NCI-H2171 treated with DMSO at 0.1 percent for 48 hours (cell line): ENCODE measurements around the gene PDZRN4.

Experiments used
- DNase-seq: peaks from one replicate; lab custom pipeline; 2025; lab: John Stamatoyannopoulos, UW

PDZRN4 gene

GRCh38 chr12:41459111-41459905, 271.2 kb downstream of the PDZRN4 start:
- no peak for DNase-seq

DNA sequence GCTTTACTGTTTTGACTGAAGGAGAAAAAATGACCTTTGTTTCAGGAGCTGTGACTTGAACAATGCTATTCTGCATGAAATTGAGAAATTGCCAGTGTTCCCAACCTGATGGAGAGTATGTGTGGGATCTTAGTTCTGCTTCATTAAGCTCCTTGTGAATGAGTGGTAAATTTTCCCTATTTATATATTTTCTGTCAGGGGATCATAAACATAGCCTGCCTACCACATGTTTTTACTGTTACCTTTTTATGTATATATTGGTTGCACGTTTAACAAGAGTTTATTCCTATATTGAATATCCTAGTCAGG, 271.7 kb downstream of the PDZRN4 start:
- DNase-seq, result no peak

- no peak for DNase-seq
Measured at GRCh38 chr12:41460906-41461305, 272.8 kb downstream of the PDZRN4 start.

DNA sequence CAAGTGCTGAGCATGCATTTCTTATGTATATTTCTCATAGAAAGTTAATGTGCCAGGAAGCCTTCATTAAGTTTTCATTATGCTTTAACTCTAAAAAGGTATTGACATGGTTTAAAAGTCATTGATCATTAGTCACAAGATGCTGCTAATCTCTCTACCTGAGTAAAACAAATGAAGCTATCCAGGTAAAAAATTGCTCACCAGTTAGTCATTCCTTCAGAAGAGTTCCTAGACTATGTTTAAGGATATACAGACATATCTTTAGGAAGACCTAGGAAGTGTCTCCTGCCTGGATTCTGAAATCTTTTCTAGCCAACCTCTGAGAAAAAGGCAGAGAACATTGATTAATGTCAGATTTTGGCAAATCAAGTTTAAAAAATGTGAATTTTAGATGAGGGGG, 274.2 kb downstream of the PDZRN4 start:
- no peak for DNase-seq

- no peak for DNase-seq
Measured at GRCh38 chr12:41465526-41465925, 277.4 kb downstream of the PDZRN4 start.

GRCh38 chr12:41466300-41466699, 278.2 kb downstream of the PDZRN4 start:
- no peak for DNase-seq

DNA sequence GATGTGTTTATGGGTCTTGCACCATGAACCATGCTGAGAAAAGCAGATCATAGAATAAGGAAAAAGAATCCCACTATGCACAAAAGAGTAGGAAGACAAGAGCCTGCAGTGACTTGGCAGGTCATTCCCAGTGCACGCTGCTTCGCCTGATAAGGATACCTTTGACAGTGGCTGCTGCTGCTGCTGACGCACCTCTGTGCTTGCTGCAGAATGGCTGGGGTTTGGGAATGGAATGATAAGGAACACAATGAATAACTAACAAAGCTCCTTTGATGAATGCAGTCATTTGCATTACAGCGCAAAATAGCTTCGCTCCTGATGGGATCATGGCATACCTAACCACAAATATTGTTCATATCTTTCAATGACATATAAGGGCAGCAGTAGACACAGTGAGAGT, 278.7 kb downstream of the PDZRN4 start:
- DNase-seq, result no peak

DNA sequence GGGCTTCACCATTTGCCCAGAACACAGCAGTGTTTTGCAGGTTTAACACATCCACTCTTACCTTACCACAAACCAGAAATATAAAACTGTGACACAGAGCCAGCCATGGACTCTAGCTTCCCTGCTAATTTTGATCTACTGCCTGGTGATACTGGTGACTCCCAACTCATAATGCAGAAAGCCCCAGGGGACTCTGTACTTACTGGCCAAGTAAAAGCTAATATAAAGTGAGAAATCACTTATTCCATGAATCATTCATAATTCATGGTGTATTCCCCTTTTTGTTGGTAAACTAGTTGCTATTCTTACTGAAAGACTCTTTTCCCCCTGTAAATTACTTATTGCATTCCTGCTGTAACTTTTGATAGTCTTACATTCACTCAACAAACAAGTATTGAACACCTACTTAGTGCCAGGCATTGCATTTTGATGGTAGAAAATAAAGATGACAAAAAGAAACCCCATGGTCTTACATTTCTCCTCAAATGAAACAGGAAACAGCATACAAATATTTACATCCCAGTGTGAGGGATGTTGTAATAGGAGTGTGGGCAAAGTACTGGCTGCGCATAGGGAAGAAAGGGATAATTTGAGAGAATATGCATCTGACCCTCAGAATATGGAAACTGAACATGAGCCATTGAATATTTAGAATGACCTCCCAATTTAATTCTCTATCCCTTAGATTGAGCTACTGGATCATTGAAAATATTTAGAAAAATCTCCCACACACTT, 279.6 kb downstream of the PDZRN4 start:
- DNase-seq, result no peak

DNA sequence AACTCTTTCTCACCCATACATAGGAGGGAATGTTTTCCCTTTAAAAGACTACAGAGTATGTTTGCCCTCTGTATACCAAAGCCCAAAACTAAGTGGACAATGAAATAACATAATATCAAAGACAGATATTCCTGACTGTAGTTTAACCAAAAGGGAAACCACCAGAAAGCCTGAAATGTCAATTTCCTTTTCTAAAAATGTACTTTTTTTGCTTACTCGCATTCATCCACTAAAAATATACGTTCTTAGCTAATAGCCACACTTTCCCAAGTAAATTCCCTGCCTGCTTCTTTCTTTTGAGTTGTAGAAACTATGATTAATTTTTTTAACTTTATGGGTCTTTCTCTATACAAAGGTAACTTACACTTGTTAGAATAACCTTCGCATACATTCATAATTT, 280.2 kb downstream of the PDZRN4 start:
- DNase-seq, result no peak

GRCh38 chr12:41468756-41469155, 280.6 kb downstream of the PDZRN4 start:
- DNase-seq, result no peak

GRCh38 chr12:41473441-41473840, 285.3 kb downstream of the PDZRN4 start:
- no peak for DNase-seq

DNA sequence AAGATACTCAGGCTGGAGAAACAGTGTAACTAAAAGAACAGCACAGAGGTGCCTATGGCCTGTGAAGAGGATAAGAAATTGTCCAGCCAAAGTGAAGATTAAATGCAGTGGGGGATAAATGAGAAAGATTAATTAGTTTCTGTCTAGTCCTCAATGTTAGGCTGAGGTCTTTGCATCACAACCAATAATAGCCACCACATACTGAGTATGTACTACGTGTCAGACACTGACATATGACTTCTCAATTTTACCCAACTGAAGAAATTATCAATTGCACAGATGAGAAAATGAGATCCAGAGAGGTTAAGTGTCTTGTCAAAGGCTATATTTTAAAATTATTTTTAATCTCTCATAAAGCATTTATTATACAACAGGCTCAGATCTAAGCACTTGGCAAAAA, 285.9 kb downstream of the PDZRN4 start:
- no peak for DNase-seq

DNA sequence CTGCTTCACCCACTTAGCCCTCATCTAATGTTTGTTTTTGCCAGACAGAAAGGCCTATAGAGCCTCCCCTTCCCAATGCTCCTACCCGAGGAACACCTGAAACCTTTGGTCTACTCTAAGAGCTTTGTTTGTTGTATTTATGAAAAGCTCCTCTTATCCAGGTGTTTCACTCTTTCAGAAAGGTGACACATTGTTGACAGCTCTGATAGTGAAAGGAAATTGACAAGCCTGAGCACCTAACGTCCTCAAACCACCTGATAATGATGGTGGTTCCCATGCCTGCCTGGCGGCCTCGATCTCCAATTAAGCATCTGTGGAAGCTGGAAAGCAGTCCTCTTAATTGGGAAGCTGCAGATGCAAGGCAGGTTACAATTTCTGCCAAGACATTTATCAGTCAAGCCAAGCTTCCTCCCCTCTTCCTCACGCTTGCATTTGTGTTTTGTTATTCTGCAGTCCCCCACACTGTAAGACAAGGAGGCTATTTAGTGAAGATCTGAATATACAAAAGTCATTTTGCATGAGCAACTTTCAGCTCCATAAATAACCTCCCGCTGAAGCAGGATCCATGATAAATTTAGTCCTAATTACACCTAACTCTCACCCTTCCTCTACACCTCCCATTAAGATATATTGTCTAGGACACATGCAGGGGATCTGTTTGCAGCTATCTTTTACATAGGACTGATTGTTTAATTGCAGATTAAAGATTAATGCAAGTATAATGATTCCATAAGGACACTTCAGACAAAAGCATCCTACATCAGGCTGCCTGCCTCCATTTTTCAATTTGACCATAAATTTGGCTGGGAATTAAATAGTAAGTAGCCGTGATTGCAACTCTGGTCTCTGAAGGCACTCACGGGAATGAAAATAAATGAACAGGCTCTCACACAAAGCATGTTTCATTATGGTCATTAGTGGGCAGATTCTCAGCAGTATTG, 288.6 kb downstream of the PDZRN4 start:
- DNase-seq, result peak; percentile 25

- no peak for DNase-seq
Measured at GRCh38 chr12:41479426-41479825, 291.3 kb downstream of the PDZRN4 start.

DNA sequence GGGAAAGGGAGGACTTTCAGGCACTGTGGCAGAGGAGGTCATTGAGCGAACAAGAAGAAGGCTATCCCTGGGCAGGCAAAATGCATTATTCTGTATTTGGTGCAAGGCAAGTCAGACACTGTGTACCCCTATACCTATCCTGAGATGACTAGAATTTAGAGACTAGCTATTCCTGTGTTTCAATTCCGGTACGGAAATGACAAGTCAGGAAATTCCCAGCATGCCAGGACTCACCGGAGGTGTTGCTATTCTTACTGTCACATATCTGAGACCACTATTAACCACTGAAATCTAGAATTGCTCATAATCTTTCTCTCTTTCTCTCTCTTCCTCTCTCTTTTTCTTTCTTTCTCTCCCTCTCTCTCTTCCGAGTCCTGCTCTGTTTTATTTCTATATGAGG, 297.1 kb downstream of the PDZRN4 start:
- no peak for DNase-seq

- no peak for DNase-seq
Measured at GRCh38 chr12:41486718-41487117, 298.6 kb downstream of the PDZRN4 start.

- DNase-seq, result no peak
Measured at GRCh38 chr12:41496009-41496408, 307.9 kb downstream of the PDZRN4 start.

GRCh38 chr12:41497409-41497808, 309.3 kb downstream of the PDZRN4 start:
- DNase-seq, result no peak

GRCh38 chr12:41504976-41505375, 316.9 kb downstream of the PDZRN4 start:
- DNase-seq, result no peak

DNA sequence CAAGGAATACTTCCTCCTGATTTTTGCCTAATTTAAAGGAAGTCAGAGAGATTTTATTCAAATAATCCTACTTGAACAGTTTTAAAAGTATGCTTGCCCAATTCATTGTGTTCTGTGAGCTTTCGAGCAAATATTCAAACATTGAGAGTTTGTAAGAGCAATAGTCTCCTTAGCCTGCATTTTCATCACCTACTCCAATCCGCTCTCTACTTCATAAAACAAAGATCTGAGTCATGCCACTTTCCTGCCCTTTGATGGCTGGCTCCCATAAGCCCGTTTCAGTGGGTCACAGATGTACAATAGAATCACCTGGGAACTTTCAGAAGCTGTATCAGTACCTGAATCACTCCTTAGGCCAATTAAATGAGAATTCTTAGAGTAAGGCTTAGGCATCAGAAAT, 319.2 kb downstream of the PDZRN4 start:
- no peak for DNase-seq

DNA sequence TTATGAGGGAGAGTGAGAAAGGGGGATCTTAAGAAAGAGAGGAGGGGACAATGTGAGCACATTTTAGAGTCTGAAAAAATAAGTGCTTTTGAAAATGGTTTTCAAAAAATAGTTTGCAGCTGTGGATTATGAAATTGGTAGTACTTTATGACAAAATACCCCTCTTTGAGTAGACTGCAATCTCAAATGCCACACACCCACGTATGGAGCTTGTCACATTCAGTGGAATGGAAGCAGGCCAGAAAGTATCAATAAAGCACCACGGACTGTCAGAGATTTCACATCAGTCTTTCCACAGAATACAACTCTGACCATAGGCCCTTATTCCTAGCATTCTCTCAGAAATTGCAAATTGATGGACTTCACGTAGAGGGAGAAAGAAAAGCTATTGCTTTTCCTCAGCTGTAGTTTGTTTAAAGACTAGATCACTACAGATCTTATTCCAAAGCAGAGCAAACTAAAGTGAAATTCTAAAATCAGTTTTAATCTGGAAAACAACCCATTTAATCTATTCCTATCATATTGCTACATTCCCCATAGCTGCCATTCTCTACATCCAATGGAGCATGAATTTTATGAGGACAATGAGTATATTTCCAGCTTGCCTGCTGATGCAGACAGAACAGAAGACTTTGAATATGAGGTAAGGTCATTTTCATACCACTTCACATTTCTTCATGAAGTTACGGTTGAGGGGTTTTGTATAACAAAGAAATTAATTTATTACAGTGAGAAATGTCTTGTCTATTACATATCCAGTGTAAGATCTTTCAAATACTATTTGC, 321.3 kb downstream of the PDZRN4 start:
- DNase-seq, result no peak

DNA sequence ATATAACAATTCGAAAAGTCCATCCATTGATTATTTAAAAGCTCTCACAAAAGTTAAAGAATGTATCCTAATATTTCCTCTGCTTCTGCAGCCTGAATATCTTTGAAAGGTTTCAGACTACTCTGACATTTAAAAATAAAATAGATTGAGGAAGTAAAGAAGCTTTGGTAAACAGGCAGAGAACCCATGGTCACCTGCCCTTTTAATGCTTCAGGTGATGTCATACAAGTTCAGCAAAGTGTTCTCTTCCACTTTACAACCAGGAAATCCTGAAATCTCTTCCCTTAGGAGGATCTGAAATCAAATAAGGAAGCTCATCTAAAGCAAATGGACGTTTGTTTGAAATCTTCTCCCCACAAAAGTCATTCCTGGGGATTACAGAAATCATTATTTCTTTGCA, 322.4 kb downstream of the PDZRN4 start:
- no peak for DNase-seq
